Activated naive CD8-positive, alpha-beta T cell treated with anti-CD3 and anti-CD28 coated beads, Interleukin-2, amount 50 U/mL, for 24 hours (primary cell): ENCODE measurements around the gene FGGY.

Experiments used
- ATAC-seq: fragments of 150-1000 bp; cut with Tn5 transposase; one replicate; pipeline ENCODE4 v1.10.0; 2021
- DNase-seq: peaks from one replicate; pipeline ENCODE4 v3.0.0; 2021
- H3K27ac Mint-ChIP-seq: one replicate; pipeline ENCODE4 v1.8.0; 2021; ENCODE audit warnings: mild to moderate bottlenecking, mixed read lengths
- H3K27me3 Mint-ChIP-seq: one replicate; pipeline ENCODE4 v1.8.0; 2021; ENCODE audit warnings: mixed read lengths
- H3K36me3 Mint-ChIP-seq: one replicate; pipeline ENCODE4 v1.8.0; 2021; ENCODE audit warnings: low read depth, mixed read lengths
- H3K4me1 Mint-ChIP-seq: one replicate; pipeline ENCODE4 v1.8.0; 2021; ENCODE audit warnings: mixed read lengths
- H3K4me3 Mint-ChIP-seq: one replicate; pipeline ENCODE4 v1.8.0; 2021; ENCODE audit warnings: mild to moderate bottlenecking, moderate library complexity, mixed read lengths
- H3K9me3 Mint-ChIP-seq: one replicate; pipeline ENCODE4 v1.8.0; 2021; ENCODE audit warnings: mixed read lengths

FGGY gene

DNA sequence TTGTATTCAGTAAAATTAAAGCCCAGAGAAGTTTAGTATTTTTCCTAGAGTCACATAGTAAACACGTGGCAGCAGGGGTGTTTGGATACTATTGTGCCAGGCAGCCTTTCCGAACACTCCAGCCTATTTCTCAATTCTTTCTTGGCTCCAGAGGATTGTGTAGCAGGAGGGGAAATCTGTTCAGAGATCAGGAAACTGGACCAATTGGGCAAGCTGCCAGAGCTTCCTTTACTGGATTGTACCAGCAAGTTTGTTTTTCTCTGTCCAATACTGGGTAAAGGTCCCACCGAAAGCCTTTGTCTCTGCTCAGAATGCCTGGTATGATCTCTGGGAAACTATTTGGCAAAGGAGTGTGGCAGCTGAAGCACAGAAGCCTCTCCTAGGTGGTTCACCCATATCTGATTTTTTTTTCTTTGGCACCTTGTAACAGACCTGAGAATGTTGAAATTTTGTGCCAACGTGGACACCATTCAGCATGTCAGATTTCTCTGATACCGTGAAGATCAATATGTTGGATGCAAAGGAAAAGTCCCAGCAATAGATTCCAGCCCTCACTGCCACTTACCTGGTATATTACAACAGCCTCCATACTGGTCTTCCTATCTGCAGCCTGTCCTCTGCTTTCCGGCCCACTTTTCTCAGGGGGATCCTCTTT, 126.2 kb downstream of the FGGY start:
- Mint-ChIP-seq H3K4me1 (no peaks in the 10 kb centered on the region), H3K36me3 (no peaks in the 10 kb centered on the region), H3K9me3 (no peaks in the 10 kb centered on the region), H3K27ac (no peak overlapping the region), H3K27me3 (no peaks in the 10 kb centered on the region), H3K4me3 (no peak overlapping the region)
- ATAC-seq (no peak), DNase-seq (no peak)

DNA sequence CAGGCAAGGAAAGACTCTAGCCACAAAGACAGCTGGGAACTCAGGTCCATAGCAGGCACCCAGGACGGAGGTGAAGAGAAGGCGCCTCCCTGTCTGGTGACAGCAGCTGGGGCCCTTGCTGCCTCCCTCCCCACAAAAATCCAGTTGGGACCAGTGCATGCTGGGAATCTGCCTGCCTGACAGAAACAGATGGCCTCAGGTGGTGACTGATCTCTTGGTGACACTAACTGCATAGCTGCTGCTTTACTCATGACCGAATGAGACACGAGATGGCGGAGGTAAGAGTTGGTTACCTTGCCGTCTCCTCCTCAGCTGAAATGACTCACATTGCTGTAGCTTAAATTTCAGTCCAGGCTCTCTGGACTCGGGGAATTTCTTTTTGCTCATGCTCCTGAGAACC, 130.3 kb downstream of the FGGY start:
- H3K4me1 Mint-ChIP-seq, result peaks cover 13% of the 10 kb centered on the region
- no peaks in the 10 kb centered on the region for H3K9me3 Mint-ChIP-seq
- DNase-seq (no peak), ATAC-seq (no peak)
- no peaks in the 10 kb centered on the region for H3K36me3 Mint-ChIP-seq
- no peaks in the 10 kb centered on the region for H3K27me3 Mint-ChIP-seq
- no peak overlapping the region for H3K27ac Mint-ChIP-seq
- H3K4me3 Mint-ChIP-seq, result no peak overlapping the region

DNA sequence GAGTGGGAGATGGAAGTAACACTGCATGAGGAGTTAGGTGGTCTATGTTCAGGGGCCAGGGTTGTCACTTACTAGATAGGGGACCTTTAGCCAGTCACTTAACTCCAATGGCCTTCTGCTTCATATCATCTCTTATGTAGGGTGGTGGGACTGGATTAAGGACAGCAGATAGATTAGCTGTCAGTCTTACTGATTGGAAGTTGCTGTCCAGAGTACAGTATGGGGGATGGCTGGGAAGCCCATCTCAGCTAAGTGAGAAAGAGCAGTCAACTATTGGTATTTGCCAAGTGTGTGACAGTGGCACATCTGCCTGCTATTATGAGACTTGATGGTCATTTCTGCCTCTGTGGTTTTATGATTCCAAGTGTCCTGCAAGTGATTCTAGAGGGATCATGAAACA, 130.9 kb downstream of the FGGY start:
- Mint-ChIP-seq H3K4me1 (peaks cover 19% of the 10 kb centered on the region), H3K4me3 (no peak overlapping the region), H3K36me3 (no peaks in the 10 kb centered on the region), H3K9me3 (no peaks in the 10 kb centered on the region), H3K27ac (no peak overlapping the region), H3K27me3 (no peaks in the 10 kb centered on the region)
- DNase-seq (no peak), ATAC-seq (no peak)

DNA sequence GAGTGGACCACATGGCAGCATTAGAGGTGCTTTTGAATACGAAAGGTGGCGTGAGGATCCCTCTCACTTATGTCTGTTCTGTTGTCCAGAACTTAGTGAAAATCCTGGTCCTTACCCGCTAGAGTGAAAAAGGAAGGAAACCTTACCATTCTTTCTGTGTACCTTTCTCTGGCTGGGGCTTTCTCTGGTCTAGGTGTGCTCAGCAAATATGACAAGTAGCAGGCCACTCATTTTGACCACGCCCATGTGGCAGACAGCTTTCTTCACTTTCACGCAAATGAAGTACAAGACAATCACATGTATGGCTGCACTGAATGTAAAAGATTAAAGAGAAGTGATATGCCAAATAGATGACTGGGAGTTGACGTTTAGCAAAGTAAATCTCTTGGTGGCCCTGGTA, 131.9 kb downstream of the FGGY start:
- Mint-ChIP-seq H3K27me3 (no peaks in the 10 kb centered on the region), H3K36me3 (no peaks in the 10 kb centered on the region), H3K4me3 (no peak overlapping the region), H3K4me1 (peaks cover 30% of the 10 kb centered on the region), H3K9me3 (no peaks in the 10 kb centered on the region), H3K27ac (no peak overlapping the region)
- ATAC-seq (no peak), DNase-seq (no peak)

DNA sequence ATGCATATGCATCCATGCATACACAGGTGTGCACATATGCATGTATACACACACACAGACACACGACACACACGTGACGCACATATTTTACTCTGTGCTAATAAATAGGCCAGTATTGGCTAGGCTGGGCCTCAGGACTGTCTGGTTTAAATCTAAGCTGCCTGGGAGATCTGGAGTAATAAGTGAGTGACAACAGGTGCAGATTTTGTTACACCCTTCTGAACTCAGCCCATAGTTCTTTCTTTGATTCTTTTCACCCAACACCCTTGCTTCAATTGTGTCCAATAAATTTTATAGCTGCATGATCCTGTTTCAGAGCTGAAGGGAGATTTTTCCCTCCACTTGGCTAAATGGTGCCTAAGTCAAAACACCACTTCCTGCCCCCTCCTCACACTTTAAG, 132.8 kb downstream of the FGGY start:
- Mint-ChIP-seq H3K27ac (no peak overlapping the region), H3K9me3 (no peaks in the 10 kb centered on the region), H3K27me3 (no peaks in the 10 kb centered on the region), H3K36me3 (no peaks in the 10 kb centered on the region), H3K4me3 (no peak overlapping the region), H3K4me1 (peaks cover 37% of the 10 kb centered on the region)
- ATAC-seq, result no peak
- DNase-seq, result no peak

DNA sequence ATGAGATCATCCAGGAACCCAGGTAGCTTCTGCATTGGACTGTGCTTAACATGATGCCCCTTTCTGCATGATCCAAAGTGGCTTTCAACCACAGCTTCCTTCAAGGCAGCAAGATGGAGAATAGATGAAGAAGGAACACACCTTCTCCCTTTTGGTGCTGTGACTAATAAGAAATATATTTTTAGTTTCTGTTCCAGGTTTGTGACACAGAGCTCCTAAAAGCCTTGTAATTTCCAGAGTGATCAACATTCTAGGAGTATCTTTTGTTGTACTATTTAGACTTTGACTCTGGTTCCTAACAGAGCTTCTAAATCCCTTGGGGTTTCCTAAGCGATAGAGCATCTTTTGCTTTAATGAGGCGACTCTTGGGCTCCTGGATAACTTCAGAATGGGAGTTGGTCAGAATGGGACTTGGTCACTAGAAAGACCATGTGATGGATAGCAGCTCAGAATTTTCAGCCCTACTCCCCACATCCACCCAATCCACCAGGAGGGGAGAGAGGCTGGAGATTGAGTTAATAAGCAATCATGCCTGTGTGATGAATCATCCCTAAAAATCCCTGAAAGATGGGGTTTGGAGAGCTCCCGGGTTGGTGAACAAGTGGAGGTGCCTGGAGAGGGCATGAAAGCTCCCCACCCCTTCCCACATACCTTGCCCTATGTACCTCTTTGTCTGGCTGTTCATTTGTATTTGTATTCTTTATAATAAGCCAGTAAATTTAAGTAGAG, 134.8 kb downstream of the FGGY start:
- H3K4me1 Mint-ChIP-seq, result peaks cover 40% of the 10 kb centered on the region
- H3K27ac Mint-ChIP-seq, result peak overlapping the region; percentile 92
- DNase-seq (no peak), ATAC-seq (no peak)
- H3K9me3 Mint-ChIP-seq, result no peaks in the 10 kb centered on the region
- H3K36me3 Mint-ChIP-seq, result no peaks in the 10 kb centered on the region
- H3K4me3 Mint-ChIP-seq, result no peak overlapping the region
- no peaks in the 10 kb centered on the region for H3K27me3 Mint-ChIP-seq

DNA sequence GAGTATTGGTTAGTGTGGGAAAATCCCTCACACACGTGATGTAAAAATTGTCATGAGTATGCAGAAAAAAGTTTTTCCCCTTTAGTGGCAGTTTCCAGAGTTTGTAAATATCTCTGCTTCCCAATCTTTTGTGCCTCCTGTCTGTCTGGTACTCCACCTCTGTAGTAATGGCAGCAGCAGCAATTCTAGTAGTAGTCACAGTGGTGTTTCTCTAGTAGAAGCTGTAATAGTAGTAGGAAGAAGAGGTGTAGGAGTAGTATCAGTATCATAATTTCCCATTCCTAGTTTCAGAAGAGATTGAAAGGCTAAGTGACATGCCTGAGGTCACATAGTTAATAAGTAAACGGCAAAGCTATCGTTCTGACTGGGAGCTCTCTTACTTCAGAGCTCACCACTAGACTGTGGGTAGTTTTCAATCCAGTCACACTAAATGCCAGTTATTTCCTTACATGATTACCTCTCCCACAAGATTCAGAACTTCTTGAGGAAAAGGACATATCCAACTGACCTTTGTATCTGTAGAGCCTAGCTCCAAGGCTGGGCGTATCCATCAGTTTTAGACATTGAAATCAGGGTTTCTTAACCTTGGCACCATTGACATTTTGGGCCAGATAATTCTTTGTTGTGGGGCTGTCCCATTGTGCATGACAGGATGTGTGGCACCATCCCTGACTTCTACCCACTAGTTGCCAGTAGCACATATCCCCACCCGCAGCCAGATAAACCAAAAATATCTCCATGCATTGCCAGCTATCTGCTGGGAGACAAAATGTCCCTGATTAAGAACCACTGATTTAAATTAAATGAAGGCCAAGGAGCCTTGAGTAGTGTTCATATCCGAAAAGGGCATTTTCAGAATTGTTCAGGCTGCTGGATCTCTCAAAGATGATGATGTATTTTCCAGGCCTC, 135.9 kb downstream of the FGGY start:
- Mint-ChIP-seq H3K9me3 (no peaks in the 10 kb centered on the region), H3K4me3 (peak overlapping the region; percentile 27), H3K27me3 (no peaks in the 10 kb centered on the region), H3K27ac (peak overlapping the region; percentile 92), H3K4me1 (peaks cover 40% of the 10 kb centered on the region), H3K36me3 (no peaks in the 10 kb centered on the region)
- ATAC-seq, result peak; percentile 84
- DNase-seq, result peak; percentile 22

DNA sequence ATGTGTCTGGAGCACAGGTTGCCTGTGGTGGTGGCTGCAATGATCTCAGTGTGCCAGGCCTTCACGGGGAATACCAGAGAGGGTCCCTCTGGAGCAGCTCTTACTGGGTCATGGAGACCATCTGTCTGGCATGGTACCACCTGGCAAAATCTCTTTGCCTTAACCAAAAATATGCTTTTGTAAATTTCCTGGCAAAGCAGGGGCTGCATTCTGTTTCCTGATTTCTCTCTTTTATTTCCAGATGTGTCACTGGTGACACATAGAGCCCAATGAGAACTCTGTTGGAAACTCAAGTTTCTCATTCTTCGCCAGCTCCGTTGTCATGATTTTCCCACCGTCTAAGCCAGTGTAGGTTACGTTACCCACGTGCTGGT, 136.5 kb downstream of the FGGY start:
- Mint-ChIP-seq H3K27ac (peak overlapping the region; percentile 92), H3K36me3 (no peaks in the 10 kb centered on the region), H3K4me3 (no peak overlapping the region), H3K27me3 (no peaks in the 10 kb centered on the region), H3K9me3 (no peaks in the 10 kb centered on the region), H3K4me1 (peaks cover 40% of the 10 kb centered on the region)
- DNase-seq (no peak), ATAC-seq (peak; percentile 11)

DNA sequence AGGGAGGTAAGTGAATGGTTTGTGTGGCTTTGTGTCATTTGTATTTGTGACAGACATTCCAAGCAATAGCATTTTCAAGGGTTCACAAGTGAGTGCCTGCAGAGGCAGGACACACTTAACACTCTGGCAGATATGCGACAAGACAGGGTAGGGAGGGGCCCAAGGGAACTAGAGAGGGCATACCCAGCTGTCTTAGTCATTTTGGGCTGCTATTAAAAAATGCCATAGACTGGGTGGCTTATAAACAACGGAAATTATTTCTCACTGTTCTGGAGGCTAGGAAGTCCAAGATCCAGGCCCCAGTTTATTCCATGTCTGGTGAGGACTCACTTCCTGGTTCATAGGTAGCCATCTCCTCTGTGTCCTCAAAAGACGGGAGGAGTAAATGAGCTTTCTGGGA, 137.4 kb downstream of the FGGY start:
- ATAC-seq (no peak), DNase-seq (no peak)
- H3K36me3 Mint-ChIP-seq, result no peaks in the 10 kb centered on the region
- peak overlapping the region; percentile 92 for H3K27ac Mint-ChIP-seq
- H3K9me3 Mint-ChIP-seq, result no peaks in the 10 kb centered on the region
- no peak overlapping the region for H3K4me3 Mint-ChIP-seq
- peaks cover 40% of the 10 kb centered on the region for H3K4me1 Mint-ChIP-seq
- no peaks in the 10 kb centered on the region for H3K27me3 Mint-ChIP-seq

DNA sequence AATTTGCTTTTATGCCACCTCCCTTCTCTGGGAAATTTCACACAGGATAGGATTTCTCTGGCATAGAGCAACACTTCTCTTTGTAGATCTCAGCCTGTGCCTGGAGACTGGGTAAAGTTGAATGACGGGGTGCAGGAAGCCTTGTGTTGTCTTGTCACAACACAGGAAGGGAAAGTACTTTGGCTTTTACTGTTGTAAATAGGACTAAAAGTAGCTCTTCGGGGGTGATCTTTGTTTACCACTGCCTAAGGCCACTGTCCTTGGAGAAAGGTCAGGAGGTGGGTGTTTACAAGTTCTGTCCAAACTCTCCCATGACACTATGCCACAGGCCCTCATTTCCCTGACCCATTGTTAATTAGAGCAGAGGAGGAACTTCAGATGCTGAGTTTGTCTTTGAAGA, 139.7 kb downstream of the FGGY start:
- ATAC-seq, result no peak
- Mint-ChIP-seq H3K27ac (no peak overlapping the region), H3K27me3 (no peaks in the 10 kb centered on the region), H3K9me3 (no peaks in the 10 kb centered on the region), H3K4me1 (peaks cover 32% of the 10 kb centered on the region), H3K36me3 (peaks cover 2% of the 10 kb centered on the region), H3K4me3 (no peak overlapping the region)
- DNase-seq, result no peak

DNA sequence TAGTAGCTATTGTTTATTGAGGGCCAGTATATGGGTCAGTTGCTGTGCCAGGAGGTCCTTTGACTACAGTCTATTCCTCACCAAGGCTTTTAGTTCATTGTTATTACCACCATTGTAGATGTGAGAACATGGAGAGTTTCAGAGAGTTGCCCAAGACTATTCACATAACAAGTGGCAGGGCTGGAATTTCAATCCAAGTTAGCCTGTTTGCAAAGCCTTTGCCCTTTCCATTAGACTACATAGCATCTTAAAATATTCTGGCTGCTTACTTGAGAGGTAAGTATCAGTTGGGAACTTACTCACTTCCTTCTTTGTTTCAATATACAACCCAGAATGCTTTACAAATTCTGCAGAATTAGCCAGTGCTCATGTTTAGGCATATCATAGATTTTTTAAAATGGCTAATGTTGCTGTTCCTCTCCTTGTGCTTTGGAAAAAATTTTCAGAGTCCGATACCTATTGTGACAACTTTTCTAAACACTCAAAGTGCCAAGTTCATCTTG, 141.2 kb downstream of the FGGY start:
- peaks cover 26% of the 10 kb centered on the region for H3K4me1 Mint-ChIP-seq
- ATAC-seq, result no peak
- H3K27me3 Mint-ChIP-seq, result no peaks in the 10 kb centered on the region
- no peak overlapping the region for H3K4me3 Mint-ChIP-seq
- peaks cover 2% of the 10 kb centered on the region for H3K36me3 Mint-ChIP-seq
- DNase-seq, result no peak
- no peak overlapping the region for H3K27ac Mint-ChIP-seq
- H3K9me3 Mint-ChIP-seq, result peaks cover 6% of the 10 kb centered on the region

DNA sequence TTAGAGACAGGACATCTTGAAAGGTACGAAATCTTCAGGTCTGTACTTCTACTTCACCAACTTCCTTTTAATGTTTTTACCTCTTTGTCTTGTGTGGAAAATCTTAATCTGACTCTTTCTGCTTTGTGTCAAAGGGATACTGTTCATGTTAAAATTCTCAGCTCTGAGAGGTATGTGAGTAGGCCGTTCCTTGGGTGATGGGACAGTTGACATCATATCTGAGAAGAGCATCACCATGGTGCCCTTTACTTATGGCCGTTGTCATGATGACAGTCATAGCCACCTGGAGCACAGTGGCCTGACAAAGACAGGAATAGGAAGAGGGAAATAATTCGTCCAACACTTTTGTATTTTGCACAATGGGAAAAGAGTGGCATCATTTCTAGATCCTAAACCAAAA, 145.6 kb downstream of the FGGY start:
- ATAC-seq (peak; percentile 96), DNase-seq (no peak)
- Mint-ChIP-seq H3K27me3 (no peaks in the 10 kb centered on the region), H3K9me3 (peaks cover 6% of the 10 kb centered on the region), H3K36me3 (peaks cover 7% of the 10 kb centered on the region), H3K4me1 (peaks cover 9% of the 10 kb centered on the region), H3K4me3 (peak overlapping the region; percentile 9), H3K27ac (peak overlapping the region; percentile 89)

DNA sequence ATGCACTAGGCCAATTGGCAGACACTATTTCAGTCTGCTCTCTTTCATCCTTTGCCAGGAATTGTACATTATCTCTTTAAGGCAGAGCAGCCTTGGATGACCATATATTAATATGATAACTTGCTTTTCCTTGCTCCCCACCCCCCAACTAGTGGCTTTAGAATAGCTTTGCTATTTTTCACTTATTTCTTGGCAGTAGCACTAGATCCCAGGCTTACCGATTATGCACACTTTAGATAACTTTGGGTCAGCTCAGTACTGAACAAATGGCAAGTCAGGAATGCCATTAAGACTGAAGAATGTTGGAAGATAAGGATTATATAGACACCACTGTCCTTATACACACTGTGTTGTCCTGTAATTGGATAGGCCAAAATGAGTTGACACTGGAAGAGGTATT, 146.4 kb downstream of the FGGY start:
- no peaks in the 10 kb centered on the region for H3K27me3 Mint-ChIP-seq
- DNase-seq (no peak), ATAC-seq (no peak)
- peaks cover 6% of the 10 kb centered on the region for H3K9me3 Mint-ChIP-seq
- H3K4me1 Mint-ChIP-seq, result peaks cover 15% of the 10 kb centered on the region
- peaks cover 7% of the 10 kb centered on the region for H3K36me3 Mint-ChIP-seq
- H3K27ac Mint-ChIP-seq, result no peak overlapping the region
- H3K4me3 Mint-ChIP-seq, result no peak overlapping the region

DNA sequence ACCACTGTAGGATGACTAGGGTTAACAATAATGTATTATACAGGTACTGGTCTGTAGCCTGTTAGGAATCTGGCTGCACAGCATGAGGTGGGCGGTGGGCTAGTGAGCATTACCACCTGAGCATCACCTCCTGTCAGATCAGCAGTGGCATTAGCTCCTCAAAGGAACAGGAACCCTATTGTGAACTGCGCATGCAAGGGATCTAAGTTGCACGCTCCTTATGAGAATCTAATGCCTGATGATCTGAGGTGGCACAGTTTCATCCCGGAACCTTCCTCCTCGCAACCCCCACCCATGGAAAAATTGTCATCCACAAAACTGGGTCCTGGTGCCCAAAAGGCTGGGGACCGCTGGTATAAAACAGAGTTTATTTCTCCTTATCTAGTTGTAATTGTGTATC, 147.6 kb downstream of the FGGY start:
- Mint-ChIP-seq H3K4me1 (peaks cover 15% of the 10 kb centered on the region), H3K4me3 (no peak overlapping the region), H3K9me3 (peaks cover 6% of the 10 kb centered on the region), H3K36me3 (peaks cover 7% of the 10 kb centered on the region), H3K27ac (no peak overlapping the region), H3K27me3 (no peaks in the 10 kb centered on the region)
- no peak for ATAC-seq
- DNase-seq, result no peak

DNA sequence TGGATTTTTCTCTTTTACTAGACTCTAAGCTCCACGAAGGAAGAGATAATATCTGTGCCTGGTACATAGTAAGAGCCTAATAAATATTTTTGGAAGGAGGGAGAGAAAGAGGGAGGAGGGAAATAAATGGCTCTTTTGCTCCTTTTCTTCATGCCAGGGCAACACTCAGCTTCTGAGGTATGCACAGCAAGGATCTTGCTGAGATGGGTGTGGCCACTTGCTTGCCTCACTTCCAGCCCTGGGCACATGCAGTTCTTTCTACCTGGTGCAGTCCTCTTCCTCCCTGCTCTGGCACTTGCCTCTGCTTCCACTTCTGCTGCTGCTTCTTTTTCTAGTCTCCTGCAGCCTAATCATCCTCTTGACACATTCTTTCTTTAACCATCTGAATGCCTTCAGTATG, 148.1 kb downstream of the FGGY start:
- no peak overlapping the region for H3K4me3 Mint-ChIP-seq
- no peak overlapping the region for H3K27ac Mint-ChIP-seq
- peaks cover 15% of the 10 kb centered on the region for H3K4me1 Mint-ChIP-seq
- H3K27me3 Mint-ChIP-seq, result no peaks in the 10 kb centered on the region
- peaks cover 5% of the 10 kb centered on the region for H3K36me3 Mint-ChIP-seq
- ATAC-seq, result no peak
- H3K9me3 Mint-ChIP-seq, result peaks cover 6% of the 10 kb centered on the region
- DNase-seq, result no peak
